ENCODE measurements around the gene LPCAT3.

- no peak for TF ChIP-seq POLR2A (IDR thresholded peaks at IDR 0.05; ENCODE audit: low read length)
- no peak for TF ChIP-seq GATA1 (IDR thresholded peaks at IDR 0.05; ENCODE audit: low read depth, low read length)
Measured at GRCh38 chr12:6957151-6957701, 61.0 kb downstream of the LPCAT3 start.
